ENCODE measurements around the gene CPNE5. TPM values are rescaled to one million over a fixed set of nuclear protein-coding genes. Genes with fewer than 3 reads are reported as not detected.

CPNE5 gene
- total RNA-seq, 2 experiments from 2014 or later: 0.99 to 1.3 TPM

GRCh38 chr6:36762123-36762522 lies 77.1 kb downstream of the CPNE5 start:
- Mint-ChIP-seq H3K4me3 (no peak overlapping the region), H3K36me3 (no peaks in the 10 kb centered on the region), H3K27ac (no peak overlapping the region), H3K27me3 (no peaks in the 10 kb centered on the region), H3K4me1 (peaks cover 21% of the 10 kb centered on the region), H3K9me3 (no peaks in the 10 kb centered on the region)
- DNase-seq: no peak
- POLR2A ChIA-PET: interaction anchor here (0.6 kb wide), 1 partner anchor 174 kb away, joined by 3 read pairs; no protein-coding TSS in a partner anchor
- ATAC-seq (ENCODE audit: low read depth): no peak

GRCh38 chr6:36760685-36761435 lies 78.4 kb downstream of the CPNE5 start:
- Mint-ChIP-seq H3K27me3 (no peaks in the 10 kb centered on the region), H3K27ac (no peak overlapping the region), H3K36me3 (no peaks in the 10 kb centered on the region), H3K4me1 (peaks cover 24% of the 10 kb centered on the region), H3K4me3 (no peak overlapping the region), H3K9me3 (no peaks in the 10 kb centered on the region)
- ATAC-seq (ENCODE audit: low read depth): no peak
- POLR2A ChIA-PET: interaction anchor here (0.6 kb wide), 1 partner anchor 15 kb away, joined by 5 read pairs; no protein-coding TSS in a partner anchor
- DNase-seq: no peak

- H3K27ac Mint-ChIP-seq: no peak overlapping the region
- DNase-seq: peak; percentile 89
- H3K9me3 Mint-ChIP-seq: no peaks in the 10 kb centered on the region
- no peak overlapping the region for H3K4me3 Mint-ChIP-seq
- H3K27me3 Mint-ChIP-seq: no peaks in the 10 kb centered on the region
- ATAC-seq (ENCODE audit: low read depth): peak; percentile 61
- peaks cover 38% of the 10 kb centered on the region for H3K4me1 Mint-ChIP-seq
- POLR2A ChIA-PET: interaction anchor here (0.8 to 2.3 kb wide), 5 partner anchors 10 to 144 kb away, joined by 3 to 10 read pairs (median 3); partner anchors contain the start of gene CDKN1A
- no peaks in the 10 kb centered on the region for H3K36me3 Mint-ChIP-seq
Observed at GRCh38 chr6:36759148-36759759, 80.0 kb downstream of the CPNE5 start.

GRCh38 chr6:36758516-36759147 lies 80.6 kb downstream of the CPNE5 start:
- Mint-ChIP-seq H3K27me3 (no peaks in the 10 kb centered on the region), H3K4me3 (no peak overlapping the region), H3K4me1 (peaks cover 38% of the 10 kb centered on the region), H3K9me3 (no peaks in the 10 kb centered on the region), H3K36me3 (no peaks in the 10 kb centered on the region), H3K27ac (peak overlapping the region; percentile 35)
- DNase-seq (no peak), ATAC-seq (ENCODE audit: low read depth) (no peak)
- POLR2A ChIA-PET: interaction anchor here (0.7 to 2.3 kb wide), 6 partner anchors 11 to 143 kb away, joined by 3 to 10 read pairs (median 3); partner anchors contain the start of gene CDKN1A

- no peak overlapping the region for H3K4me3 Mint-ChIP-seq
Observed at GRCh38 chr6:36757943-36758508, 81.2 kb downstream of the CPNE5 start.

GRCh38 chr6:36757206-36757605 lies 82.0 kb downstream of the CPNE5 start:
- POLR2A ChIA-PET: interaction anchor here (0.5 kb wide), 1 partner anchor 248 kb away, joined by 4 read pairs; no protein-coding TSS in a partner anchor
- DNase-seq (no peak), ATAC-seq (ENCODE audit: low read depth) (no peak)
- Mint-ChIP-seq H3K9me3 (no peaks in the 10 kb centered on the region), H3K27me3 (no peaks in the 10 kb centered on the region), H3K36me3 (no peaks in the 10 kb centered on the region), H3K4me1 (peaks cover 47% of the 10 kb centered on the region), H3K27ac (no peak overlapping the region), H3K4me3 (no peak overlapping the region)

More at GRCh38 chr6:36757943-36758508, 81.2 kb downstream of the CPNE5 start:
- Mint-ChIP-seq H3K36me3 (no peaks in the 10 kb centered on the region), H3K27me3 (no peaks in the 10 kb centered on the region), H3K27ac (no peak overlapping the region), H3K4me1 (peaks cover 41% of the 10 kb centered on the region), H3K9me3 (no peaks in the 10 kb centered on the region)
- POLR2A ChIA-PET: interaction anchor here (0.6 to 2.3 kb wide), 3 partner anchors 10 to 143 kb away, joined by 3 to 10 read pairs (median 3); no protein-coding TSS in a partner anchor
- DNase-seq (no peak), ATAC-seq (ENCODE audit: low read depth) (no peak)

GRCh38 chr6:36756786-36757185 lies 82.5 kb downstream of the CPNE5 start:
- Mint-ChIP-seq H3K27ac (peak overlapping the region; percentile 58), H3K36me3 (no peaks in the 10 kb centered on the region), H3K9me3 (no peaks in the 10 kb centered on the region), H3K4me3 (peak overlapping the region; percentile 9), H3K27me3 (no peaks in the 10 kb centered on the region), H3K4me1 (peaks cover 48% of the 10 kb centered on the region)
- ATAC-seq (ENCODE audit: low read depth) (no peak), DNase-seq (no peak)
- POLR2A ChIA-PET: interaction anchor here (0.5 kb wide), 1 partner anchor 248 kb away, joined by 4 read pairs; no protein-coding TSS in a partner anchor

- POLR2A ChIA-PET: no interaction called here
- Mint-ChIP-seq H3K4me3 (peak overlapping the region; percentile 38), H3K9me3 (no peaks in the 10 kb centered on the region)
Observed at GRCh38 chr6:36755435-36756348, 83.6 kb downstream of the CPNE5 start.

GRCh38 chr6:36754582-36755434 lies 84.4 kb downstream of the CPNE5 start:
- DNase-seq (no peak), ATAC-seq (ENCODE audit: low read depth) (no peak)
- peak overlapping the region; percentile 68 for H3K27ac Mint-ChIP-seq
- peaks cover 49% of the 10 kb centered on the region for H3K4me1 Mint-ChIP-seq
- no peaks in the 10 kb centered on the region for H3K27me3 Mint-ChIP-seq
- peaks cover 1% of the 10 kb centered on the region for H3K36me3 Mint-ChIP-seq
- POLR2A ChIA-PET: no interaction called here
- peak overlapping the region; percentile 38 for H3K4me3 Mint-ChIP-seq
- no peaks in the 10 kb centered on the region for H3K9me3 Mint-ChIP-seq

More at GRCh38 chr6:36755435-36756348, 83.6 kb downstream of the CPNE5 start:
- peak overlapping the region; percentile 68 for H3K27ac Mint-ChIP-seq
- no peak for DNase-seq
- ATAC-seq (ENCODE audit: low read depth): peak; percentile 76
- H3K36me3 Mint-ChIP-seq: no peaks in the 10 kb centered on the region
- no peaks in the 10 kb centered on the region for H3K27me3 Mint-ChIP-seq
- H3K4me1 Mint-ChIP-seq: peaks cover 49% of the 10 kb centered on the region

GRCh38 chr6:36753671-36754405 lies 85.4 kb downstream of the CPNE5 start:
- POLR2A ChIA-PET: interaction anchor here (0.7 to 1.2 kb wide), 3 partner anchors 16 to 232 kb away, joined by 3 read pairs; partner anchors contain the start of gene MTCH1
- ATAC-seq (ENCODE audit: low read depth): no peak
- Mint-ChIP-seq H3K27ac (peak overlapping the region; percentile 31), H3K4me3 (no peak overlapping the region), H3K9me3 (peaks cover 2% of the 10 kb centered on the region), H3K4me1 (peaks cover 47% of the 10 kb centered on the region), H3K27me3 (no peaks in the 10 kb centered on the region), H3K36me3 (peaks cover 1% of the 10 kb centered on the region)
- DNase-seq: no peak

GRCh38 chr6:36752886-36753506 lies 86.2 kb downstream of the CPNE5 start:
- Mint-ChIP-seq H3K36me3 (peaks cover 1% of the 10 kb centered on the region), H3K9me3 (peaks cover 4% of the 10 kb centered on the region), H3K4me3 (no peak overlapping the region), H3K27me3 (no peaks in the 10 kb centered on the region), H3K27ac (peak overlapping the region; percentile 35), H3K4me1 (peaks cover 43% of the 10 kb centered on the region)
- POLR2A ChIA-PET: interaction anchor here (0.7 to 1.2 kb wide), 3 partner anchors 17 to 233 kb away, joined by 3 read pairs; partner anchors contain the start of gene MTCH1
- DNase-seq (no peak), ATAC-seq (ENCODE audit: low read depth) (peak; percentile 8)
